GM19438 (cell line): Measurements from ENCODE around the gene RELCH.
A peak's percentile ranks its signal among the peaks of the same experiment; 100 is the strongest.

Experiments
- ATAC-seq: cut with Tn5 transposase; IDR thresholded peaks from one replicate; pipeline ENCODE4 v1.9.1; 2021; ENCODE audit warnings: low read depth; ENCODE audit not compliant: unreplicated experiment

RELCH gene

DNA sequence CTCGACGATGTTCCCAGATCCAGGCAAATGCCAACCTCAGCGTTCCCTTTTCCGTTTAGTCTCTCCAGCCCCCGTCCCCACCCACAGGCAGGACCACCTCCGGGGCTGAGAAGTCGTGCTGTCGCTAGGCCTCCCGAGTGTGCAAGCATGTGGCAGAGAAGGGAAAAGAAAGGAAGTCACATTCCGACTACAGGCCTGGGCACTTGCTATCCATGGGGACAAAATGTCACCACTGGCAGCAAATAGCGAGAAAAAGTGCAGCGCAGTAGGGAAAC is 619 bp upstream of the RELCH start:
- ATAC-seq, result peak; percentile 6

DNA sequence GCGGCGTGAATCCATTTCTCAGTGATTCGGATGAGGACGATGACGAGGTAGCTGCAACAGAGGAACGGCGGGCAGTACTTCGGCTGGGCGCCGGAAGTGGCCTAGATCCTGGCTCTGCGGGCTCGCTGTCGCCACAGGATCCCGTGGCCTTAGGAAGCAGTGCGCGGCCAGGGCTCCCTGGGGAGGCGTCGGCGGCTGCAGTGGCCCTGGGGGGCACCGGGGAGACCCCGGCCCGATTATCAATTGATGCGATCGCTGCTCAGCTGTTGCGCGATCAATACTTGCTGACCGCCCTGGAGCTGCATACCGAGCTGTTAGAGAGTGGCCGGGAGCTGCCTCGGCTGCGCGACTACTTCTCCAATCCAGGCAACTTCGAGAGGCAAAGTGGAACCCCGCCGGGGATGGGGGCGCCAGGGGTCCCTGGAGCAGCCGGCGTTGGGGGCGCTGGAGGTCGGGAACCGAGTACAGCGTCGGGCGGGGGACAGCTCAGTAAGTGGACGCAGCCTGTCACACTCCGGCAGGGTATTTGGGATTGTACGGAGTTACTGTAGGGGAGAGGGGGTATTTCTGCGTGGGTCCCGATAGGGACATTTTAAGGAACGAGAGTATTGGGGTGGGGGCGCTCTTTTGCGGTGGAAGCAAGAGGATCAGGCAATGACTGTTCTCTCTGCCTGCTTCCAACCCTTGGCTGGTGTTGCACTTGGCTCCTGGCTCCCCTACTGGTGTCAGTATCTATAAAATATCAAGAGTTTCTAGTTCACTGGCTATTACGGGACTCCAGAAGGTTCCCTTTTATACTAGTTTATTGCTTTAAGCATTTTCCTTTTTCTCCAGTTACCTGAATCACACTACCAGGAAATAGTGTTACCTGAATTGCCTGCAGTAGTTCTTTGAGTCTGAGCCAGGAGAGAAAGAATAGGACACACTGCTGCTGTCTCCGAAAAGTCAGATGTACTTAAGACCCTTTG is 772 bp downstream of the RELCH start:
- no peak for ATAC-seq

DNA sequence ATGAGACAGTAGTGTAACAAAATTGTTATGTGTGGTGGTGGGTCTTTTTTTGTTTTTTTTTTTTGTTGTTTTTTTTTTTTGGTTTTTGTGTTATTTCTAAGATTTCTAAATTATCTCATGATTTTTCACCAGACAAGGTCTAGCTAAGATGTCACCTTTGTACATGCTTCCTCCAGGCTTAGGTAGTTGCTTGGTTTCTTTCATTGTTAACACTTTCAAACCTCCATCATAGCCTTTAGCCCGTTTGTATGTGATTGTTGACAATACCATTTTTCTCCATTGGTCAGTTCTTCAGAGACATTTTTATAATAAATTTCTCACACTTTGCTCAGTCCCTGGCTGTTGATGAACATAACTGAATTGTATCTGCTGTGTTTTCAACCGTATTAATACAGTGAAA is 2.2 kb downstream of the RELCH start:
- no peak for ATAC-seq

DNA sequence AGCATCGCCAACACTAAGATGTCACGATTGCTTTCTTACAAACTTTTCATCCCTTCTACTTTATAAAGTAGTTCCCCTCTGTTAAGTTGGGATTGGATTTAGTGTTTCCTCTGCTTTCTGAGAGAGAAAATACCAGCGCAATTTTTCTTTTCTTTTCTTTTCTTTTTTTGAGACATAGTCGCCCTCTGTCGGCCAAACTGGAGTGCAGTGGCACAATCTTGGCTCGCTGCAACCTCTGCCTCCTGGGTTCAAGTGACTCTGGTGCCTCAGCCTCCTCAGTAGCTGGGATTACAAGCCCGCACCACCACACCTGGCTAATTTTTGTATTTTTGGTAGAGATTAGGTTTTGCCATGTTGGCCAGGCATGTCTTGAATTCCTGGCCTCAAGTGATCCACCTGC is 9.0 kb downstream of the RELCH start:
- no peak for ATAC-seq

DNA sequence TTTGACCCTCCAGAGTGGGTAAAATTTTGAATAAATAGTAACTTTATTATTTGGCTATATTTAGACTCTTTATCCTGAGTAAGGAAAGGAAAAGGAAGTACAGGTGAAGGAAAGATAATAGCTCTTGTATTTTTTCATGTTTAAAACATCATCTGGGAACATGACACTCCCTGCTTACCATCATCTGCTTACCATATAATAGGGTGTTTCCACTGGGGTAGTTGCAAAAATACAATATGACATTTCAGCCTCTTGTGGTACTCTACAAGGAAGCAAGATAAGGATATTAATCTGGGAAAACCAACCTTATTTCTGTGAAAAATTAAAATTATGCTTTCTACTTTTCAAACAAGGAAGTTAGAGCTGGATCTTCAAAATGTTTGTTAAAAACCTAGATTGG is 9.9 kb downstream of the RELCH start:
- no peak for ATAC-seq

DNA sequence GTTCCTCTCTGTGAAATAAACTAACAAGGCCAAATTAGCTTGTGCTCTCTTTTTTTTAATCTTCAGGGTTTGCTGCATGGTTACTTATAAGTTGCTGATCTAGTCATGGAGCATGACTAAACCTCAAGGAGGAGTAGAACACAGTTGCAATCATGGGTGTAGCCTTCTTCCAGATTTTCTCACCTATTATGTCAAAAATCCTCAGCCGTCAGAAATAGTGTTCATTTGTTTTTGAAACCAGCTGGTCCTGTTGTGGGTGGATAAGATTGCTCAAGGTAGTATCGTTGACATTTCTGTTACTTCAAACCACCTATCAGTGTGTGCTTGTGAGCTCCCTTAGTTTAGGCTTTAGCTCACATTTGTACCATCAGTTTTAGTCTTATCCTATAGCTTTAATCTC is 11.2 kb downstream of the RELCH start:
- no peak for ATAC-seq

DNA sequence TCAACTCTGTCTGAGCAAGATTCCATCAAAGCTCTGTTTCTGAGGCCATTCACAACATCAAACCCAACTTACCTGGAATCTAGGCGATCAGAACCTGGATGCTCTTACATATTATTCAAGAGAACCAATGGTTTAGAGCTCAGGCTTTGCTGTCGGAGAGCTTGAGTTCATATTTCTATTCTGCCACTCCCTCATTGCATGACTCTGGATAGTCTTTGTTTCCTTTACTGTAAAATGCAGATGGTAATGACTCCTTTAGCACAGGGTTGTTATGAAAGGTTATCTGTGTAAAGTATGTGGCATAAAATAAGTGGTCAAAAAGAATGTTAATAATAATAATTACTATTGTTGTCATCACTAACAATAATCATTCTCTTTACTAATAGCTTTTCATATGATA is 12.6 kb downstream of the RELCH start:
- no peak for ATAC-seq

DNA sequence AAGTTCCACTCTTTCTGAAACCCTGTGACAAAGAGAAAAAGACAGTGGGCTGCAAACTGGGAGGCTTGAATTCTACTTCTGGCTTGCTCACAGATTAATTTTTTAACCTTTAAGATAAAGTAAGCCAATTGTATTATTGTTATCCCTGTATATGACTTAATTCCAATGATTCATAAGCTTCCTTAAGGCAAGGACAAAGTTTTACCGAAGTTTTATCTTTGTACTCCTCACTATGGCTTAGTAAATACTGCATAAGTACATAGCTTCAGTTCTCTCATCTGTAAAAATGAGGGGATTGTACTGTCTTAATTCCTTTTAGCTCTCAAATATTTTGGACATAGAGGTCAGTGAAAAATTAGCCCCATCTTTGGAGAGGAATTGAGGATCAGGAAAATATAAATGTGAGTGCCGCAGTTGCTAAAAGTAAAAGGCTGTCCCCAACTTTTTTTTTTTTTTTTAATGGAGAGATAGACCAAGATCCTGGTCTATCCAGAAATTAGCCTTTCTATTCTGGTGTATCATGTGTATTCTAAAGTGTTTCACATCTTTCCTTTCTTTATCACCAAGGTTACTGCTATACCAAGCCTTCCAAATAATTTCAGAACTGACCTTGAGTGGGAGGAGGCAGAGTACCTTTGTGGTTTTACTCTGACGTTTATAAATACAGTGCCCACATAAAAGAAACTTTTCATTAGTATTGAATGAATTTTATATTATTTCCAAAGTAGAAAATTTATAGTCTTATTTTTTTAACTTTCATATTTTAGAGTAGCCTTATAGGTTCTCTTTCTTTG is 13.3 kb downstream of the RELCH start:
- no peak for ATAC-seq

DNA sequence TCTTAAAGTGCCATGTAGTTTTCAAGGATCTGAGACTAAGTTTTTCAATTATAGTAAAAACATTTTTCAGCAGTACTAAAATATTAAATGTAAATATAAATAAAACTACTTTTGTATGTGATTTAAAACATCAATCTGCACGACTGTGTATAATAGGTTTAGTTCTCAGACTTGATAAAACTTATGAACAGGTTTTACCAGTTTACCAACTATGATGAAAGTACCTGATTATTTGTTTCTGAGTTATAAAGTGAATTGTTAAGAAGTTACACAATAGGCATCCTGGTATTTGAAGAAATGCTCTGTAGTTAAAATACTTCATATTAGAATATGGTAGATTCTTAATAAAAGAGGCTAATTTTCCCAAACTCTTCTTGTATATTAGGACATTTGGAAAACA is 14.8 kb downstream of the RELCH start:
- ATAC-seq, result no peak

DNA sequence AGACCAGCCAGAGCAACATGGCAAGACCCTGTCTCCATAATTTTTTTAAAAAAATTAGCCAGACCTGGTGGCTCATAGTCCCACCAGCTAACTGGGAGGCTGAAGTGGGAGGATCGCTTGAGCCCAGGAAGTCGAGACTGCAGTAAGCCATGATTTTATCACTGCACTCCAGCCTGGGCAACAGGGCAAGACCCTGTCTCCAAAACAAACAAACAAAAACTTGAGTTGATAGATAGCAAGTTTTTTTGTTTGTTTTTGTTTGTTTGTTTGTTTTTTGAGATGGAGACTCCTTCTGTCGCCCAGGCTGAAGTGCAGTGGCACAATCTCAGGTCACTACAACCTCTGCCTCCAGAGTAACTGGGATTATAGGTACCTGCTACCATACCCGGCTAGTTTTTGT is 18.8 kb downstream of the RELCH start:
- no peak for ATAC-seq

DNA sequence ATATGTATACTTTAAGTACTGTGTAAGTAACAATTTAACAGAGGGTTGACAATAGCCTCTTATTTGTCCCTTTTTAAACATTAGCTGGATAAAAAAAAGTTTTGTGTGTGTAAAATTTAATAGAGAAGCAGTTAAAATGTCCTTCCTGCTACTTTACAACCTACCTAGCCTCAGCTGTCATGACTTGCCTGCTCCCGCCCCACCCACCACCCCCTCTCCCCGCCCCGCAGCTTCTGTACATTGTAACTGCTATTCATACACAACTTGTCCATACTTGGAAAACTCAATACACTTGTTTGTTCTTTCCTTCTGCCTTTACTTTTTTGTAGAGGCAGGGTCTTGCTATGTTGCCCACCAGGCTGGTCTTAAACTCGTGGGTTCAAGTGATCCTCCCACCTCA is 19.5 kb downstream of the RELCH start:
- no peak for ATAC-seq

DNA sequence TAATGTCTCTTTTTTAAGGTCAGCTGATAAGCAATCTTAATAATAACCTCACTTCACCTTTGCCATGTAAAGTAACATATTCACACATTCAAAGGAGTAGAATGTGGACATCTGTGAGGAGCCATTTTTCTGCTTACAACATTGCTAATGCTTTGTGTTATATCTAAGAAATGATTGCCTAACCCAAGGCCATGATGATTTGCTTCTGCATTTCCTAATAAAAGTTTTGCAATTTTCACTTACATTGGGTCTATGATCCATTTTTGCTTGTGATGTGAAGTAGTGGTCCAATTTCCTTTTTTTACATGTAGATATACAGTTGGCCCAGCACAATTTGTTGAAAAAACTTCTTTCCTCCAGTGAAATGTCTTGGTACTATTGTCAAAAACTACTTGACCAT is 22.0 kb downstream of the RELCH start:
- ATAC-seq, result no peak

DNA sequence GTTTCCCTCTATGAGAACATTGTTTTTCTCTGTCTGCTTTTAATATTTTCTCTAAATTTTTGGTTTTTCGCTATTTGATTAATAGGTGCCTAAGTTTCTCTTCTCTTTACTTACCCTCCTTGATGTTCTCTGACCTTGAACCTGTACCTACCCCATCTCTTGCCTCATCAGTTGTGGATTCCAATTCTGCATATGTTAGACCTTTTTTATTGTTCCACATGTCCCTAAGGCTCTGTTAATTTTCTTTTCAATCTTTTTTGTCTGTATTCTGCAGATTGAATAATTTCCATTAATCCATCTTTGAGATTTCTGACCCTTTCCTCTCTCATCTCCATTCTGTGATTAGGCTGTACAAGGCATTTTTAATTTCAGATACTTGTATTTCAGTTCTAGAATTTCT is 23.1 kb downstream of the RELCH start:
- no peak for ATAC-seq

DNA sequence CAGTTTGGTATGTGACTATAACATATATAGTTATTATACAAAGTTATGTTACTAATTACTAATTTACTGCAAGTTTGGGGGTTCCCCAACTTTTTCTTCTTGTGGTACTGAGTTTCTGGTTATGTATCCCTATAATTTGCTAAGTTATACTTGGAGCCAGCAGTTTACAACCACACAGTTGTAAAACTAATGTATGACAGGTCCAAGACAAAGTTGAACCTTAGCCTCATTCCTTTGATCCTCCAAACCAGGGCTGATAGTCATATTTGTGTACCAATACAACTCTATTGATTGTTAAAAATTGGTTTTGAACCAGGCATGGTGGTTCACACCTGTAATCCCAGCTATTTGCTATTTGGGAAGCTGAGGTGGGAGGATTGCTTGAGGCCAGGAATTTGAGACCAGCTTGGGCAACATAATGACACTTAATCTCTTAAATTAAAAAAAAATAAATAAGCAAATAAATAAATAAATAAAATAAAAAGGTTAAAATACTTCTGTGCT is 24.3 kb downstream of the RELCH start:
- no peak for ATAC-seq

DNA sequence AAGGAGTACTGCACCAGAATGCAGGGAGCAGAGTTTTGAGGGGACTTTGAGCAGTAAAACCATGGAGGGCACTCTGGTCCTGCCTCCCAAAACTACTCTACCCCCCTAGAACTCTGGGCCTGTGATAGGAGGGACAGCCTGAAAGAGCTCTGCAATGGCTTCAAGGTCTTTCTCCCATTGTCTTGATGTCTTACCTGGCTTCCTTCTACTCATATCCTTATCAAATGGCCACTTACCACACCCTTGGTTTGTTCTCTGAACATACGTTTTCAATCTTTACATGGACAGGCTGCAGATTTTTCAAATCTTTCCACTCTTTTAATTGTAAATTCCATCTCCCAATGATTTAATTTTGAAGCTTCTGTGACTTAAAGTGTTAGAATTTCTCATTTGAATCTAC is 27.7 kb downstream of the RELCH start:
- no peak for ATAC-seq

DNA sequence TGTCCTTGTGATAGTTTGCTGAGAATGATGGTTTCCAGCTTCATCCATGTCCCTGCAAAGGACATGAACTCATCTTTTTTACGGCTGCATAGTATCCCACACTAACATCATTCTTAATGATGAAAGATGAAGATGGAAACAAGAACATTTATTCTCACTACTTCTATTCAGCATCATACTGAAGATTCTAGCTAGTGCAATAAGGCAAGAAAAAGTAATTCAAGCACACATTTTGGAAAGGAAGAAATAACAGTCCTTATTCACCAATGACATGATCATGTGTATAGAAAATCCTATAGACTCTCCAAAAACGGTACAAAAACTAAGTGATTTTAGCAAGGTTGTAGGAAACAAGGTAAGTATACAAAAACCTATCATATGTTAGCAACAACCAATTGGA is 37.2 kb downstream of the RELCH start:
- no peak for ATAC-seq

DNA sequence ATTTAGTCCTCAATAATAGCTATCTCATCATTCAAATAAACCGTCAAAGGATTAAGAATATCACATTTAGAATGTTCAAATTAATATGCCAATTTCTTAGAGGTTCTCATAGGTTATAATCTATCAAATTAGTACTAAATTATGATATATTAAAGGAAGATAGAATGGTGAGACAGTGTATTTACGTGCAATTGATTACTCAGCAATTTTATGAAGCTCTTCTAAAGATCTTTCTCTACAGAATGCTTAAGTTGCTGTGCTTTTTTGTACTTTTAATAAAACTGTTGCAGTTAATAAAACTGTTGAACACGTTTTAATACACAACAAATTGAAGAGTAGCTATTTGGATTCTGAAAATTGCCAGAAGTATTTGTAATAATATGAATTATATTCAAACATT is 39.0 kb downstream of the RELCH start:
- no peak for ATAC-seq

DNA sequence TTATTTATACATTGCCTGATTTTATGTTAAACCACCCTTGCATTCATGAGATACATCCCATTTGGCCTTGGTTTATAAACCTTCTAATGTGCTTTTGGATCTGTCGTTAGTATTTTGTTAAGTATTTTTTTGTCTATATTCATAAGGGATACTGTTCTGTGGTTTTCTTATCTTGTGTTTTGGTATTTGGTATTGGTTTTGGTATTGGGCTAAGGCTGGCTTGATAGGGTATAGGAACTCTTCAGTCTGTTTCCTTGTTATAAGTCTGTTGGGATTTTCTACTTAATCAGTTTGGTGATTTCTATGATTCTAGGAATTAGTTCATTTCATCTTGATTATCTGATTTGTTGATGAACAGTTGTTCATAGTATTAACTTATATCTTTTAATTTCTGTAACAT is 49.2 kb downstream of the RELCH start:
- no peak for ATAC-seq

DNA sequence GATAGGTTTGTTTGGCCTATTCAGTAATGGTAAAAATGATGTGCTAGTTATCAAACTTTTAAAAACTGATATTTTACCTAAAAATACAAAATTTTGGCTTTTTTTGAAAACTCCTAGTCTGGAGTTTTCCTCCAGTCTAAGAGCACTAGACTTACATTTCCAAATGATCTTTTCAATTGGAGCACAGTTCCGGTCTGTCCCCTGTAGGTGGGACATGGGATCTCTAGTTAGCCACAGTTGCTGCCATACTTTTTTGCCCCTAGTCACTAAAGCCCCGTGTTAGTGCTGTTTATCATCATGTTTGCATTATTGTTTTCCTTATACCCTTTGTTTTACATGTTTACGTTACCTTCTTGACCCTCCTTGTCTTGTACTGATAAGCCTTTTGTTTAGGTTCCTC is 52.4 kb downstream of the RELCH start:
- ATAC-seq, result no peak

DNA sequence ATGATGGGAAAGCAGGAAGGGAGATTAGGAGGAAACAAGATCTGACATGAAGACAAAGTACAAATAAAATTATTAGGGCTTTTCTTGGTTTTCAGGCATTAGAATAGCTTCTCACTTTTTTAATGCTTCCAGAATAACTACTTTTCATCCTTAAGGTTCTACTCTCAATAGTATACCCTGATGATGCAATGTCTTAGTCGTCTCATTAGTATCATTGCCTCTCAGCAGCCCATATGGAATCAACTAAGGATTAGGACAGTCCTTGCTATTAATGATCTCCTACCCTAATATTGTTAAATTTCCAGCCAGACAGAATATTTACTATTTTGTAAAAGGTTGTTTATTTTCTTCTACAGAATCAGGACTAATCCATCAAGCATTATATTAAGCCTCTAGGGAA is 55.9 kb downstream of the RELCH start:
- ATAC-seq, result no peak

DNA sequence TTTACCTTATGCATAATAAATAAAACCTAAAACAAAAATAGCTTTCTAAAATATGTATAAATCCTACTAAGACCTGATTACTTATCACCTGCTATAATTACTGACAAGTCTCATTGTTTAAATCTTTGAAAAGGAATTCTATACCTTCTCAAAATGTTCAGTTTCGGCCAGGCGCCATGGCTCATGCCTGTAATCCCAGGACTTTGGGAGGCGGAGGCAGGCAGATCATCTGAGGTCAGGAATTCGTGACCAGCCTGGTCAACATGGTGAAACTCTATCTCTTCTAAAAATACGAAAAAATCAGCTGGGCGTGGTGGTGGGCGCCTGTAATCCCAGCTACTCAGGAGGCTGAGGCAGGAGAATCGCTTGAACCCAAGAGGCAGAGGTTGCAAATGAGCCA is 58.1 kb downstream of the RELCH start:
- ATAC-seq, result no peak

DNA sequence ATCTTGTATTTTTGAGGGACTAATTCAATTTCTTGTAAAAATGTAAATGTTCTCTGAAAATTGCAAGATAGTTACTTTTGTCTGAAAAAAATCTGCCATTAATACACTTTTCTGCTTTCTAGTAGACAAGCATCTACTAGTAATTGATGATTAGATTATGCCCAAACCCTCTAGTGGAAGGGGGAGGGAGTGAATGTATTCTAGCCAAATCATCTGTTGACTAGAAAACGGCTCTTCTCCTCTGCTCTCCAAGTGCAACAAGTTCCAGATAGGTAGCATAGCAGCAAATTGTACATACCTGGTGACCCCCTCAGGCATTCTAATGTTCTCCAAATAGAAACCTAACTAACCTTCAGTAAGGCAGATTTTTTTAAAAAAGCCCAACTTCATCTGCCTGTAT is 58.6 kb downstream of the RELCH start:
- ATAC-seq, result no peak
